HEK293 (cell line): ENCODE data around the gene CDC14B.
A peak's percentile ranks its signal among the peaks of the same experiment; 100 is the strongest.

Experiments used
- KLF1 ChIP-seq: fragments of 450-650 bp; formaldehyde crosslinking; IDR thresholded peaks from 2 replicates; pipeline ENCODE4 v1.5.1; 2016; ENCODE audit warnings: missing biosample characterization, missing genetic modification characterization
- KLF9 ChIP-seq: fragments of 450-650 bp; formaldehyde crosslinking; IDR thresholded peaks from 2 replicates; pipeline ENCODE4 v1.5.1; 2016; ENCODE audit warnings: missing biosample characterization, missing genetic modification characterization, low read depth
- MYNN ChIP-seq: fragments of 450-650 bp; formaldehyde crosslinking; IDR thresholded peaks from 2 replicates; pipeline ENCODE4 v1.5.1; 2016; ENCODE audit warnings: missing biosample characterization, missing genetic modification characterization, borderline replicate concordance
- REPIN1 ChIP-seq: fragments of 450-650 bp; formaldehyde crosslinking; IDR thresholded peaks from 2 replicates; pipeline ENCODE4 v1.5.1; 2017; ENCODE audit warnings: missing biosample characterization, missing genetic modification characterization, low read depth
- SCRT1 ChIP-seq: fragments of 450-650 bp; formaldehyde crosslinking; IDR thresholded peaks from 2 replicates; pipeline ENCODE4 v1.5.1; 2016; ENCODE audit warnings: missing biosample characterization, missing genetic modification characterization, borderline replicate concordance
- SP3 ChIP-seq: fragments of 450-650 bp; formaldehyde crosslinking; IDR thresholded peaks from 2 replicates; pipeline ENCODE4 v1.5.1; 2016; ENCODE audit warnings: missing biosample characterization, missing genetic modification characterization
- ZBTB7A ChIP-seq: fragments of 450-650 bp; formaldehyde crosslinking; IDR thresholded peaks from 2 replicates; pipeline ENCODE4 v1.5.1; 2016; ENCODE audit warnings: low read depth, missing biosample characterization, missing genetic modification characterization
- ZFHX2 ChIP-seq: fragments of 450-650 bp; formaldehyde crosslinking; conservative IDR thresholded peaks from 2 replicates; pipeline ENCODE4 v1.5.1; 2016; ENCODE audit warnings: missing biosample characterization, missing genetic modification characterization
- ZFP3 ChIP-seq: fragments of 450-650 bp; formaldehyde crosslinking; IDR thresholded peaks from 2 replicates; pipeline ENCODE4 v1.5.1; 2016; ENCODE audit warnings: low read depth, missing biosample characterization, missing genetic modification characterization
- ZNF132 ChIP-seq: fragments of 450-650 bp; formaldehyde crosslinking; IDR thresholded peaks from 2 replicates; pipeline ENCODE4 v1.5.1; 2017; ENCODE audit warnings: missing biosample characterization, missing genetic modification characterization, borderline replicate concordance
- ZNF2 ChIP-seq: fragments of 450-650 bp; formaldehyde crosslinking; IDR thresholded peaks from 2 replicates; pipeline ENCODE4 v1.5.1; 2016; ENCODE audit warnings: missing biosample characterization, missing genetic modification characterization
- ZNF223 ChIP-seq: fragments of 450-650 bp; formaldehyde crosslinking; IDR thresholded peaks from 2 replicates; pipeline ENCODE4 v1.5.1; 2016; ENCODE audit warnings: missing biosample characterization, missing genetic modification characterization
- ZNF324 ChIP-seq: fragments of 450-650 bp; formaldehyde crosslinking; IDR thresholded peaks from 2 replicates; pipeline ENCODE4 v1.5.1; 2016; ENCODE audit warnings: missing biosample characterization, missing genetic modification characterization
- ZNF335 ChIP-seq: fragments of 450-650 bp; formaldehyde crosslinking; conservative IDR thresholded peaks from 2 replicates; pipeline ENCODE4 v1.5.1; 2016; ENCODE audit warnings: missing biosample characterization, missing genetic modification characterization
- ZNF350 ChIP-seq: fragments of 450-650 bp; formaldehyde crosslinking; IDR thresholded peaks from 2 replicates; pipeline ENCODE4 v1.5.0; 2017; ENCODE audit warnings: missing biosample characterization, mild to moderate bottlenecking, missing genetic modification characterization
- ZNF510 ChIP-seq: fragments of 450-650 bp; formaldehyde crosslinking; IDR thresholded peaks from 2 replicates; pipeline ENCODE4 v1.5.1; 2018; ENCODE audit warnings: mild to moderate bottlenecking, missing genetic modification characterization, missing biosample characterization; ENCODE audit not compliant: insufficient replicate concordance
- ZNF555 ChIP-seq: fragments of 450-650 bp; formaldehyde crosslinking; conservative IDR thresholded peaks from 2 replicates; pipeline ENCODE4 v1.5.1; 2017; ENCODE audit warnings: missing biosample characterization, mild to moderate bottlenecking, missing genetic modification characterization, inconsistent platforms
- ZNF624 ChIP-seq: fragments of 450-650 bp; formaldehyde crosslinking; IDR thresholded peaks from 2 replicates; pipeline ENCODE4 v1.5.1; 2017; ENCODE audit warnings: missing biosample characterization, missing genetic modification characterization
- ZNF654 ChIP-seq: fragments of 450-650 bp; formaldehyde crosslinking; IDR thresholded peaks from 2 replicates; pipeline ENCODE4 v1.5.1; 2016; ENCODE audit warnings: low read depth, missing biosample characterization, missing genetic modification characterization
- ZNF707 ChIP-seq: fragments of 450-650 bp; formaldehyde crosslinking; IDR thresholded peaks from 2 replicates; pipeline ENCODE4 v1.5.1; 2016; ENCODE audit warnings: missing biosample characterization, missing genetic modification characterization
- TF ChIP-seq, protein P1 (sequence below): fragments of 450-650 bp; formaldehyde crosslinking; optimal IDR thresholded peaks from 2 replicates; pipeline ENCODE3; 2016; ENCODE audit warnings: missing biosample characterization, mild to moderate bottlenecking, missing genetic modification characterization
- TF ChIP-seq, protein P2 (sequence below): fragments of 450-650 bp; formaldehyde crosslinking; IDR thresholded peaks from 2 replicates; pipeline ENCODE4 v1.5.1; 2016; ENCODE audit warnings: missing biosample characterization, missing genetic modification characterization, borderline replicate concordance
- TF ChIP-seq, protein P3 (sequence below): fragments of 450-650 bp; IDR thresholded peaks from 2 replicates; pipeline ENCODE4 v1.5.1; 2018; ENCODE audit warnings: missing biosample characterization, mild to moderate bottlenecking, missing genetic modification characterization
- TF ChIP-seq, protein P4 (sequence below): fragments of 450-650 bp; formaldehyde crosslinking; IDR thresholded peaks from 2 replicates; pipeline ENCODE4 v1.5.1; 2017; ENCODE audit warnings: missing biosample characterization, missing genetic modification characterization
- TF ChIP-seq, protein P5 (sequence below): fragments of 450-650 bp; formaldehyde crosslinking; IDR thresholded peaks from 2 replicates; pipeline ENCODE4 v1.5.1; 2016; ENCODE audit warnings: missing biosample characterization, missing genetic modification characterization

Gene CDC14B

DNA sequence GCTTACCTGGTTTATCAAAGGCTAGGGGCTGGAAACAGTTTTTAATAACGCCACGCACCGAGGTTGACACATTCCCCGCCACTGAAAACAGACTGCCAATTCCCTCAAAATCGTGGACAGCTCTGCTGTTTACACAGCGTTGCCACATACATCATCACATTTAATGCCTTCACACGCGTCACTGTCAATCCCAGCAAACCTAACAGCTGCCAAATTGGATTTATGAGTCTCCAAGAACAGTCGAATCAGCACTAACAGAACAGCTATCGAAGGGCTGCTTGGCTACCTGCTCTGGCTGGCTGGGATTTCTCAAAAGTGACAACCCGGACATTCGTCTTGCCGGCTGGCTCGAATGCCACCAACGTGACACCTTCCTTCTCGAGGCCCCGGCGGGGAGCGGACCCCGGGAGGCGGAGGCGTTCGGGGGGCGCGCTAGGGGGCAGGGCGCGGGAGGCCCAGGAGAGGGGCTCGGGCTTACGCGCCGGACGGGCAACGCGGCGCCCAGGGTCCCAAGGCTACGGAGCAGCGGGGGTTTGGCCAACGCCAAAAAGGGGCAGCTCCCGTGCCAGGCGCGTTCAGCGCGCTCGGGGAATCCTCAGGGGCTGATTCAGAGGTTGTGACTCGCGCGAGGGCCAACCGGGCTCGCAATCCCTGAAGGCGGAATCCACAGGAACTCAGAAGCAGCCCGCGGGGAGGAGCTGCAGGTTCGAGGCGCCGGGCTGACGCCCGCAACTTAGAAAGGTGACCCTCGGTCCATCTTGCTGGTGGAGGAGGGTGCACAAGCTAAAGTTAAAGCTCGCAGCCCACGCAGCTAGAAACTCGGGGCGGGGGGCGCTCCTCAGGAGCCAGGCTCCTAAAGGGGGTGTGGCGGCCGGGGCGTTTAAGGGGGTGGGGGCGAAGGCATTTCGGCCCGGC lies 1.2 kb downstream of the CDC14B start (continued):
- TF ChIP-seq, protein P1, sequence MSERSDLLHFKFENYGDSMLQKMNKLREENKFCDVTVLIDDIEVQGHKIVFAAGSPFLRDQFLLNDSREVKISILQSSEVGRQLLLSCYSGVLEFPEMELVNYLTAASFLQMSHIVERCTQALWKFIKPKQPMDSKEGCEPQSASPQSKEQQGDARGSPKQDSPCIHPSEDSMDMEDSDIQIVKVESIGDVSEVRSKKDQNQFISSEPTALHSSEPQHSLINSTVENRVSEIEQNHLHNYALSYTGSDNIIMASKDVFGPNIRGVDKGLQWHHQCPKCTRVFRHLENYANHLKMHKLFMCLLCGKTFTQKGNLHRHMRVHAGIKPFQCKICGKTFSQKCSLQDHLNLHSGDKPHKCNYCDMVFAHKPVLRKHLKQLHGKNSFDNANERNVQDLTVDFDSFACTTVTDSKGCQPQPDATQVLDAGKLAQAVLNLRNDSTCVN (tag by site-specific recombination), result peak; percentile 87
- TF ChIP-seq, protein P2, sequence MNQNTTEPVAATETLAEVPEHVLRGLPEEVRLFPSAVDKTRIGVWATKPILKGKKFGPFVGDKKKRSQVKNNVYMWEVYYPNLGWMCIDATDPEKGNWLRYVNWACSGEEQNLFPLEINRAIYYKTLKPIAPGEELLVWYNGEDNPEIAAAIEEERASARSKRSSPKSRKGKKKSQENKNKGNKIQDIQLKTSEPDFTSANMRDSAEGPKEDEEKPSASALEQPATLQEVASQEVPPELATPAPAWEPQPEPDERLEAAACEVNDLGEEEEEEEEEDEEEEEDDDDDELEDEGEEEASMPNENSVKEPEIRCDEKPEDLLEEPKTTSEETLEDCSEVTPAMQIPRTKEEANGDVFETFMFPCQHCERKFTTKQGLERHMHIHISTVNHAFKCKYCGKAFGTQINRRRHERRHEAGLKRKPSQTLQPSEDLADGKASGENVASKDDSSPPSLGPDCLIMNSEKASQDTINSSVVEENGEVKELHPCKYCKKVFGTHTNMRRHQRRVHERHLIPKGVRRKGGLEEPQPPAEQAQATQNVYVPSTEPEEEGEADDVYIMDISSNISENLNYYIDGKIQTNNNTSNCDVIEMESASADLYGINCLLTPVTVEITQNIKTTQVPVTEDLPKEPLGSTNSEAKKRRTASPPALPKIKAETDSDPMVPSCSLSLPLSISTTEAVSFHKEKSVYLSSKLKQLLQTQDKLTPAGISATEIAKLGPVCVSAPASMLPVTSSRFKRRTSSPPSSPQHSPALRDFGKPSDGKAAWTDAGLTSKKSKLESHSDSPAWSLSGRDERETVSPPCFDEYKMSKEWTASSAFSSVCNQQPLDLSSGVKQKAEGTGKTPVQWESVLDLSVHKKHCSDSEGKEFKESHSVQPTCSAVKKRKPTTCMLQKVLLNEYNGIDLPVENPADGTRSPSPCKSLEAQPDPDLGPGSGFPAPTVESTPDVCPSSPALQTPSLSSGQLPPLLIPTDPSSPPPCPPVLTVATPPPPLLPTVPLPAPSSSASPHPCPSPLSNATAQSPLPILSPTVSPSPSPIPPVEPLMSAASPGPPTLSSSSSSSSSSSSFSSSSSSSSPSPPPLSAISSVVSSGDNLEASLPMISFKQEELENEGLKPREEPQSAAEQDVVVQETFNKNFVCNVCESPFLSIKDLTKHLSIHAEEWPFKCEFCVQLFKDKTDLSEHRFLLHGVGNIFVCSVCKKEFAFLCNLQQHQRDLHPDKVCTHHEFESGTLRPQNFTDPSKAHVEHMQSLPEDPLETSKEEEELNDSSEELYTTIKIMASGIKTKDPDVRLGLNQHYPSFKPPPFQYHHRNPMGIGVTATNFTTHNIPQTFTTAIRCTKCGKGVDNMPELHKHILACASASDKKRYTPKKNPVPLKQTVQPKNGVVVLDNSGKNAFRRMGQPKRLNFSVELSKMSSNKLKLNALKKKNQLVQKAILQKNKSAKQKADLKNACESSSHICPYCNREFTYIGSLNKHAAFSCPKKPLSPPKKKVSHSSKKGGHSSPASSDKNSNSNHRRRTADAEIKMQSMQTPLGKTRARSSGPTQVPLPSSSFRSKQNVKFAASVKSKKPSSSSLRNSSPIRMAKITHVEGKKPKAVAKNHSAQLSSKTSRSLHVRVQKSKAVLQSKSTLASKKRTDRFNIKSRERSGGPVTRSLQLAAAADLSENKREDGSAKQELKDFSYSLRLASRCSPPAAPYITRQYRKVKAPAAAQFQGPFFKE (tag by site-specific recombination), result no peak
- TF ChIP-seq ZFHX2 (peak; percentile 22; the same call in 1 of the 2 replicates), ZNF555 (tag by site-specific recombination) (no peak), KLF9 (tag by site-specific recombination) (peak; percentile 57; the same call in 1 of the 2 replicates), SP3 (tag by site-specific recombination) (no peak), ZNF510 (tag by site-specific recombination) (no peak), ZNF2 (tag by site-specific recombination) (peak; percentile 52; the same call in 1 of the 2 replicates), ZNF132 (tag by site-specific recombination) (no peak), ZNF654 (tag by site-specific recombination) (no peak), SCRT1 (tag by site-specific recombination) (no peak), ZBTB7A (tag by site-specific recombination) (no peak), ZNF223 (tag by site-specific recombination) (no peak), ZNF707 (tag by site-specific recombination) (no peak), KLF1 (tag by site-specific recombination) (no peak), MYNN (tag by site-specific recombination) (no peak), ZNF324 (tag by site-specific recombination) (no peak), ZNF350 (tag by site-specific recombination) (no peak), ZNF335 (tag by site-specific recombination) (peak; percentile 85), ZFP3 (tag by site-specific recombination) (no peak), REPIN1 (tag by site-specific recombination) (no peak), ZNF624 (no peak)
- TF ChIP-seq, protein P3, sequence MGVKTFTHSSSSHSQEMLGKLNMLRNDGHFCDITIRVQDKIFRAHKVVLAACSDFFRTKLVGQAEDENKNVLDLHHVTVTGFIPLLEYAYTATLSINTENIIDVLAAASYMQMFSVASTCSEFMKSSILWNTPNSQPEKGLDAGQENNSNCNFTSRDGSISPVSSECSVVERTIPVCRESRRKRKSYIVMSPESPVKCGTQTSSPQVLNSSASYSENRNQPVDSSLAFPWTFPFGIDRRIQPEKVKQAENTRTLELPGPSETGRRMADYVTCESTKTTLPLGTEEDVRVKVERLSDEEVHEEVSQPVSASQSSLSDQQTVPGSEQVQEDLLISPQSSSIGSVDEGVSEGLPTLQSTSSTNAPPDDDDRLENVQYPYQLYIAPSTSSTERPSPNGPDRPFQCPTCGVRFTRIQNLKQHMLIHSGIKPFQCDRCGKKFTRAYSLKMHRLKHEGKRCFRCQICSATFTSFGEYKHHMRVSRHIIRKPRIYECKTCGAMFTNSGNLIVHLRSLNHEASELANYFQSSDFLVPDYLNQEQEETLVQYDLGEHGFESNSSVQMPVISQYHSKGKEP (tag by site-specific recombination), result no peak
- TF ChIP-seq, protein P4, sequence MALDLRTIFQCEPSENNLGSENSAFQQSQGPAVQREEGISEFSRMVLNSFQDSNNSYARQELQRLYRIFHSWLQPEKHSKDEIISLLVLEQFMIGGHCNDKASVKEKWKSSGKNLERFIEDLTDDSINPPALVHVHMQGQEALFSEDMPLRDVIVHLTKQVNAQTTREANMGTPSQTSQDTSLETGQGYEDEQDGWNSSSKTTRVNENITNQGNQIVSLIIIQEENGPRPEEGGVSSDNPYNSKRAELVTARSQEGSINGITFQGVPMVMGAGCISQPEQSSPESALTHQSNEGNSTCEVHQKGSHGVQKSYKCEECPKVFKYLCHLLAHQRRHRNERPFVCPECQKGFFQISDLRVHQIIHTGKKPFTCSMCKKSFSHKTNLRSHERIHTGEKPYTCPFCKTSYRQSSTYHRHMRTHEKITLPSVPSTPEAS (tag by site-specific recombination), result no peak
- TF ChIP-seq, protein P5, sequence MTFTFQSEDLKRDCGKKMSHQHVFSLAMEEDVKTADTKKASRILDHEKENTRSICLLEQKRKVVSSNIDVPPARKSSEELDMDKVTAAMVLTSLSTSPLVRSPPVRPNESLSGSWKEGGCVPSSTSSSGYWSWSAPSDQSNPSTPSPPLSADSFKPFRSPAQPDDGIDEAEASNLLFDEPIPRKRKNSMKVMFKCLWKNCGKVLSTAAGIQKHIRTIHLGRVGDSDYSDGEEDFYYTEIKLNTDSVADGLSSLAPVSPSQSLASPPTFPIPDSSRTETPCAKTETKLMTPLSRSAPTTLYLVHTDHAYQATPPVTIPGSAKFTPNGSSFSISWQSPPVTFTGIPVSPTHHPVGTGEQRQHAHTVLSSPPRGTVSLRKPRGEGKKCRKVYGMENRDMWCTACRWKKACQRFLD (tag by site-specific recombination), result no peak
